Activated naive CD4-positive, alpha-beta T cell treated with Interleukin-2 at 50 U/mL for 16 hours (primary cell): ENCODE results near the gene LUC7L.
"Not testable (repeated sequence)": the region's sequence is repeated elsewhere in the genome, so short reads cannot be mapped to it uniquely, and the experiment has no call there.

Experiments used
- DNase-seq: peaks from one replicate; pipeline ENCODE4 v3.0.0-alpha.2; 2020

The LUC7L gene

DNA sequence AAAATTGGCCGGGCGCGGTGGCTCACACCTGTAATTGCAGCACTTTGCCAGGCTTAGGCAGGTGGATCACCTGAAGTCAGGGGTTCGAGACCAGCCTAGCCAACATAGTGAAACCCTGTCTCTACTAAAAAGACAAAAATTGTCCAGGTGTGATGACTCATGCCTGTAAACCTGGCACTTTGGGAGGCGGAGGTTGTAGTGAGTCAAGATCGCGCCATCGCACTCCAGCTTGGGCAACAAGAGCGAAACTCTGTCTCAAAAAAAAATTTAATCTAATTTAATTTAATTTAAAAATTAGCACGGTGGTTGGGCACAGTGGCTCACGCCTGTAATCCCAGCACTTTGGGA is 50.6 kb downstream of the LUC7L start:
- DNase-seq, result no peak

GRCh38 chr16:177981-178667 is 51.1 kb downstream of the LUC7L start:
- no peak for DNase-seq

GRCh38 chr16:177394-177822 is 51.8 kb downstream of the LUC7L start:
- DNase-seq, result no peak

GRCh38 chr16:176477-177382 is 52.5 kb downstream of the LUC7L start, which contains the start of gene HBA1:
TSS of gene HBA1 (plus strand) at chr16:176680. CDS start at chr16:176717, 37 bp downstream.
- DNase-seq, result not testable (repeated sequence)

GRCh38 chr16:176006-176405 is 53.2 kb downstream of the LUC7L start:
- DNase-seq, result not testable (repeated sequence)

DNA sequence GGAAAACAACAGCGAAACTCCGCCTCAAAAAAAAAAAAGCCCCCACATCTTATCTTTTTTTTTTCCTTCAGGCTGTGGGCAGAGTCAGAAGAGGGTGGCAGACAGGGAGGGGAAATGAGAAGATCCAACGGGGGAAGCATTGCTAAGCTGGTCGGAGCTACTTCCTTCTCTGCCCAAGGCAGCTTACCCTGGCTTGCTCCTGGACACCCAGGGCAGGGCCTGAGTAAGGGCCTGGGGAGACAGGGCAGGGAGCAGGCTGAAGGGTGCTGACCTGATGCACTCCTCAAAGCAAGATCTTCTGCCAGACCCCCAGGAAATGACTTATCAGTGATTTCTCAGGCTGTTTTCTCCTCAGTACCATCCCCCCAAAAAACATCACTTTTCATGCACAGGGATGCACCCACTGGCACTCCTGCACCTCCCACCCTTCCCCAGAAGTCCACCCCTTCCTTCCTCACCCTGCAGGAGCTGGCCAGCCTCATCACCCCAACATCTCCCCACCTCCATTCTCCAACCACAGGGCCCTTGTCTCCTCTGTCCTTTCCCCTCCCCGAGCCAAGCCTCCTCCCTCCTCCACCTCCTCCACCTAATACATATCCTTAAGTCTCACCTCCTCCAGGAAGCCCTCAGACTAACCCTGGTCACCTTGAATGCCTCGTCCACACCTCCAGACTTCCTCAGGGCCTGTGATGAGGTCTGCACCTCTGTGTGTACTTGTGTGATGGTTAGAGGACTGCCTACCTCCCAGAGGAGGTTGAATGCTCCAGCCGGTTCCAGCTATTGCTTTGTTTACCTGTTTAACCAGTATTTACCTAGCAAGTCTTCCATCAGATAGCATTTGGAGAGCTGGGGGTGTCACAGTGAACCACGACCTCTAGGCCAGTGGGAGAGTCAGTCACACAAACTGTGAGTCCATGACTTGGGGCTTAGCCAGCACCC is 54.0 kb downstream of the LUC7L start:
- DNase-seq, result no peak

GRCh38 chr16:173928-174769 is 55.1 kb downstream of the LUC7L start:
- not testable (repeated sequence) for DNase-seq

DNA sequence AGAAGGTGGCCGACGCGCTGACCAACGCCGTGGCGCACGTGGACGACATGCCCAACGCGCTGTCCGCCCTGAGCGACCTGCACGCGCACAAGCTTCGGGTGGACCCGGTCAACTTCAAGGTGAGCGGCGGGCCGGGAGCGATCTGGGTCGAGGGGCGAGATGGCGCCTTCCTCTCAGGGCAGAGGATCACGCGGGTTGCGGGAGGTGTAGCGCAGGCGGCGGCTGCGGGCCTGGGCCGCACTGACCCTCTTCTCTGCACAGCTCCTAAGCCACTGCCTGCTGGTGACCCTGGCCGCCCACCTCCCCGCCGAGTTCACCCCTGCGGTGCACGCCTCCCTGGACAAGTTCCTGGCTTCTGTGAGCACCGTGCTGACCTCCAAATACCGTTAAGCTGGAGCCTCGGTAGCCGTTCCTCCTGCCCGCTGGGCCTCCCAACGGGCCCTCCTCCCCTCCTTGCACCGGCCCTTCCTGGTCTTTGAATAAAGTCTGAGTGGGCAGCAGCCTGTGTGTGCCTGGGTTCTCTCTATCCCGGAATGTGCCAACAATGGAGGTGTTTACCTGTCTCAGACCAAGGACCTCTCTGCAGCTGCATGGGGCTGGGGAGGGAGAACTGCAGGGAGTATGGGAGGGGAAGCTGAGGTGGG is 55.9 kb downstream of the LUC7L start:
- not testable (repeated sequence) for DNase-seq

DNA sequence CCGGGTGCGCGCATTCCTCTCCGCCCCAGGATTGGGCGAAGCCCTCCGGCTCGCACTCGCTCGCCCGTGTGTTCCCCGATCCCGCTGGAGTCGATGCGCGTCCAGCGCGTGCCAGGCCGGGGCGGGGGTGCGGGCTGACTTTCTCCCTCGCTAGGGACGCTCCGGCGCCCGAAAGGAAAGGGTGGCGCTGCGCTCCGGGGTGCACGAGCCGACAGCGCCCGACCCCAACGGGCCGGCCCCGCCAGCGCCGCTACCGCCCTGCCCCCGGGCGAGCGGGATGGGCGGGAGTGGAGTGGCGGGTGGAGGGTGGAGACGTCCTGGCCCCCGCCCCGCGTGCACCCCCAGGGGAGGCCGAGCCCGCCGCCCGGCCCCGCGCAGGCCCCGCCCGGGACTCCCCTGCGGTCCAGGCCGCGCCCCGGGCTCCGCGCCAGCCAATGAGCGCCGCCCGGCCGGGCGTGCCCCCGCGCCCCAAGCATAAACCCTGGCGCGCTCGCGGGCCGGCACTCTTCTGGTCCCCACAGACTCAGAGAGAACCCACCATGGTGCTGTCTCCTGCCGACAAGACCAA is 56.8 kb downstream of the LUC7L start, which contains the start of gene HBA2:
Gene HBA2, plus strand, starts transcription at position 503 of the 568 bp plus-strand sequence. Its CDS starts 37 bp downstream, at position 540.
- DNase-seq, result not testable (repeated sequence)

- DNase-seq, result no peak
Measured at GRCh38 chr16:170788-171187, 58.5 kb downstream of the LUC7L start.

DNA sequence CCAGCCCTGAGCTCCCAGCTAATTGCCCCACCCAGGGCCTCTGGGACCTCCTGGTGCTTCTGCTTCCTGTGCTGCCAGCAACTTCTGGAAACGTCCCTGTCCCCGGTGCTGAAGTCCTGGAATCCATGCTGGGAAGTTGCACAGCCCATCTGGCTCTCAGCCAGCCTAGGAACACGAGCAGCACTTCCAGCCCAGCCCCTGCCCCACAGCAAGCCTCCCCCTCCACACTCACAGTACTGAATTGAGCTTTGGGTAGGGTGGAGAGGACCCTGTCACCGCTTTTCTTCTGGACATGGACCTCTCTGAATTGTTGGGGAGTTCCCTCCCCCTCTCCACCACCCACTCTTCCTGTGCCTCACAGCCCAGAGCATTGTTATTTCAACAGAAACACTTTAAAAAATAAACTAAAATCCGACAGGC is 59.2 kb downstream of the LUC7L start:
- not testable (repeated sequence) for DNase-seq

DNA sequence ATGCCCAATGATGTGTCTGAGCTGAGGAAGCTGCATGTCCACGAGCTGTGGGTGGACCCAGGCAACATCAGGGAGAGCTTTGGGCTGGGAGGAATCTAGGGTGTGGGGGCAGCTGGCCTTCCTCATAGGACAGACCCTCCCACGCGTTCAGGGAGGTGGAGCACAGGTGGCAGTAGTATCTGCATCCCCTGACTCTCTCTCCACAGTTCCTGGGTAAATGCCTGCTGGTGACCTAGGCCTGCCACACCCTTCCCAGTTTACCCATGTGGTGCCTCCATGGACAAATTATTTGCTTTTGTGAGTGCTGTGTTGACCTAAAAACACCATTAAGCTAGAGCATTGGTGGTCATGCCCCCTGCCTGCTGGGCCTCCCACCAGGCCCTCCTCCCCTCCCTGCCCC is 60.2 kb downstream of the LUC7L start:
- no peak for DNase-seq

- no peak for DNase-seq
Measured at GRCh38 chr16:168424-168823, 60.8 kb downstream of the LUC7L start.

- no peak for DNase-seq
Measured at GRCh38 chr16:167122-167690, 62.0 kb downstream of the LUC7L start.

GRCh38 chr16:166375-167121 is 62.7 kb downstream of the LUC7L start:
- DNase-seq, result no peak

- DNase-seq, result peak; percentile 20
Measured at GRCh38 chr16:165539-166374, 63.5 kb downstream of the LUC7L start, which contains the start of gene HBM. TSS of gene HBM (plus strand) at chr16:165978. CDS start at chr16:165998, 20 bp downstream.

- DNase-seq, result no peak
Measured at GRCh38 chr16:164827-165538, 64.3 kb downstream of the LUC7L start.
